ENCODE data around the gene HAPSTR1.

The HAPSTR1 gene

GRCh38 chr16:9050102-9050830 lies 41.2 kb upstream of the HAPSTR1 start:
- Histone ChIP-seq H4K20me1 (no peaks in the 10 kb centered on the region; a peak in 1 of 22 replicates), H3K27me3 (no peaks in the 10 kb centered on the region), H3K4me2 (no peak overlapping the region), H3K27ac (no peak overlapping the region), H3K9me3 (replicated peaks in 1 of 11) (peaks cover 4 to 11% (median 10%) of the 10 kb centered on the region in 11 experiments; a peak in 17 of 22 replicates), H3K36me3 (no peaks in the 10 kb centered on the region), H3K4me3 (no peak overlapping the region), H3K9ac (no peak overlapping the region), H3K4me1 (peaks cover 19 to 35% (median 26%) of the 10 kb centered on the region in 10 experiments)
- TF ChIP-seq Cebpa-rat (IDR thresholded peaks at IDR 0.05) = no peak

GRCh38 chr16:9053006-9053601 lies 38.3 kb upstream of the HAPSTR1 start:
- H3K4me1 ChIP-seq = peaks cover 10 to 50% (median 29%) of the 10 kb centered on the region in 10 experiments
- peaks cover 0 to 2% (median 0%) of the 10 kb centered on the region in 11 experiments; a peak in 1 of 22 replicates for H3K27me3 ChIP-seq
- H3K4me2 ChIP-seq = no peak overlapping the region
- H4K20me1 ChIP-seq = no peaks in the 10 kb centered on the region; a peak in 1 of 22 replicates
- H3K4me3 ChIP-seq = no peak overlapping the region
- peaks cover 0 to 5% (median 0%) of the 10 kb centered on the region in 11 experiments; a peak in 6 of 22 replicates for H3K9me3 ChIP-seq (replicated peaks in 1 of 11)
- no peaks in the 10 kb centered on the region for H3K36me3 ChIP-seq
- TF ChIP-seq Cebpa-rat (IDR thresholded peaks at IDR 0.05) = no peak
- H3K9ac ChIP-seq = no peak overlapping the region
- no peak overlapping the region for H3K27ac ChIP-seq

DNA sequence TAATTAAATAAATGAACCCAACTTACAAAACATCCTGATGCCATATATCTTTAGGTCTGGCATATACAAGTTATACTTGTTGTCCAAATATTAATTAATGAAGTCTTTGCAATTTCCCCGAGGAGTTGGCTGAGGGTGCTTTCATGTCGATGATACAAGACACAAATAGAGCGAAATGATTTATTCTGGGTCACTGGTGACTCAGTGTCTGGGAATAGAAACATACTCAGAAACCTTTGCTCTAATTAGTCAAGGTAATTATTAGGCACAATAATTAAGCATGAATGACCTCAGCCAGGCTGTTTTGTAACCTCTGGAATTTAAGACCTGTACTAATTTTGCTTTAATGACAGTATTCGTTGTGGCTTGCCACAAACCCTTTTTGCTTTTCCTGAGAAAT lies 37.0 kb upstream of the HAPSTR1 start:
- Histone ChIP-seq H3K4me1 (peaks cover under 1 to 57% (median 31%) of the 10 kb centered on the region in 10 experiments; a peak in 17 of 20 replicates), H3K9me3 (replicated peaks in 1 of 11) (peaks cover 0 to 18% (median 11%) of the 10 kb centered on the region in 11 experiments; a peak in 12 of 22 replicates), H4K20me1 (no peaks in the 10 kb centered on the region), H3K9ac (no peak overlapping the region), H3K27ac (no peak overlapping the region), H3K4me3 (no peak overlapping the region), H3K27me3 (peaks cover 0 to 7% (median 0%) of the 10 kb centered on the region in 11 experiments; a peak in 4 of 22 replicates), H3K36me3 (no peaks in the 10 kb centered on the region), H3K4me2 (peak overlapping the region in 5 of 11 experiments; percentile 2 to 61 (median 42); a peak in 9 of 22 replicates)
- TF ChIP-seq Cebpa-rat (IDR thresholded peaks at IDR 0.05) = no peak

GRCh38 chr16:9055115-9055514 lies 36.3 kb upstream of the HAPSTR1 start:
- H3K4me3 ChIP-seq = no peak overlapping the region
- H3K9me3 ChIP-seq (replicated peaks in 1 of 11) = peaks cover 0 to 21% (median 15%) of the 10 kb centered on the region in 11 experiments; a peak in 12 of 22 replicates
- H3K9ac ChIP-seq = no peak overlapping the region
- no peak for TF ChIP-seq Cebpa-rat (IDR thresholded peaks at IDR 0.05)
- H4K20me1 ChIP-seq = no peaks in the 10 kb centered on the region
- peaks cover 0 to 14% (median 0%) of the 10 kb centered on the region in 11 experiments; a peak in 4 of 22 replicates for H3K27me3 ChIP-seq
- H3K27ac ChIP-seq = no peak overlapping the region
- H3K4me1 ChIP-seq = peaks cover 5 to 64% (median 37%) of the 10 kb centered on the region in 10 experiments
- peak overlapping the region in 4 of 11 experiments; percentile 13 to 61 (median 43); a peak in 6 of 22 replicates for H3K4me2 ChIP-seq
- H3K36me3 ChIP-seq = no peaks in the 10 kb centered on the region

DNA sequence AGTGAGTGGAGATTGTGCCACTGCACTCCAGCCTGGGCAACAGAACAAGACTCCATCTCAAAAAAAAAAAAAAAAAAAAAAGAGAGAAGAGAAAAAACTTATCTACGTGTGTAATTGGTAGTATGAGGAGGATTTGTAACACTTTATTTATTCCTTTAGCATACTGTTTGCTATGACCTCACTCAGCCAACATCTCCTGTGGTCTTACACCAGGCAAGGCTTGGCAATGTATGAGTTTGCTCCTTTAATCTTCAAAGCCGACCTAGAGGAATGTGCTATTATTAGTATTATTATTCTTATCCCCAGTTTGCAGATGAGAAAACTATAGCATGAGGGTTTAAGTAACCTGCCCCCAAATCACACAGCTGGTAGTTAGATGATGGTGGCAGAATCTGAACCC lies 35.8 kb upstream of the HAPSTR1 start:
- H3K9me3 ChIP-seq (replicated peaks in 1 of 11) = peaks cover 0 to 21% (median 15%) of the 10 kb centered on the region in 11 experiments; a peak in 12 of 22 replicates
- H3K27me3 ChIP-seq = peaks cover 0 to 19% (median 0%) of the 10 kb centered on the region in 11 experiments; a peak in 5 of 22 replicates
- no peak overlapping the region for H3K9ac ChIP-seq
- H3K4me1 ChIP-seq = peaks cover 10 to 69% (median 43%) of the 10 kb centered on the region in 10 experiments
- H4K20me1 ChIP-seq = peaks cover 0 to 2% (median 0%) of the 10 kb centered on the region in 11 experiments; a peak in 1 of 22 replicates
- H3K27ac ChIP-seq = no peak overlapping the region
- no peaks in the 10 kb centered on the region for H3K36me3 ChIP-seq
- H3K4me3 ChIP-seq = no peak overlapping the region
- peak overlapping the region in 5 of 11 experiments; percentile 27 to 61 (median 54); a peak in 9 of 22 replicates for H3K4me2 ChIP-seq
- TF ChIP-seq Cebpa-rat (IDR thresholded peaks at IDR 0.05) = no peak

GRCh38 chr16:9056061-9056460 lies 35.4 kb upstream of the HAPSTR1 start:
- Histone ChIP-seq H3K4me3 (no peak overlapping the region), H3K9me3 (replicated peaks in 1 of 11) (peaks cover 0 to 21% (median 15%) of the 10 kb centered on the region in 11 experiments; a peak in 12 of 22 replicates), H3K4me2 (peak overlapping the region in 8 of 11 experiments; percentile 18 to 61 (median 34); a peak in 13 of 22 replicates), H3K36me3 (no peaks in the 10 kb centered on the region), H3K4me1 (peaks cover 14 to 73% (median 47%) of the 10 kb centered on the region in 10 experiments), H4K20me1 (peaks cover 0 to 6% (median 0%) of the 10 kb centered on the region in 11 experiments; a peak in 3 of 22 replicates), H3K27me3 (peaks cover 0 to 22% (median 0%) of the 10 kb centered on the region in 11 experiments; a peak in 5 of 22 replicates), H3K9ac (no peak overlapping the region), H3K27ac (no peak overlapping the region)
- no peak for TF ChIP-seq Cebpa-rat (IDR thresholded peaks at IDR 0.05)

GRCh38 chr16:9058211-9058610 lies 33.2 kb upstream of the HAPSTR1 start:
- Histone ChIP-seq H3K9ac (no peak overlapping the region), H3K36me3 (no peaks in the 10 kb centered on the region), H3K27me3 (peaks cover 0 to 36% (median 0%) of the 10 kb centered on the region in 11 experiments; a peak in 5 of 22 replicates), H4K20me1 (peaks cover 0 to 9% (median 0%) of the 10 kb centered on the region in 11 experiments; a peak in 3 of 22 replicates), H3K4me3 (no peak overlapping the region), H3K27ac (0 out of 22 replicates have a peak overlapping the region, but pooled peaks of 1 of the 11 experiments have one; percentile 2), H3K4me2 (no peak overlapping the region), H3K9me3 (replicated peaks in 1 of 11) (peaks cover 0 to 21% (median 15%) of the 10 kb centered on the region in 11 experiments; a peak in 12 of 22 replicates), H3K4me1 (peaks cover 32 to 92% (median 68%) of the 10 kb centered on the region in 10 experiments)
- TF ChIP-seq Cebpa-rat (IDR thresholded peaks at IDR 0.05) = no peak

- H3K4me1 ChIP-seq = peaks cover 32 to 83% (median 61%) of the 10 kb centered on the region in 10 experiments
- TF ChIP-seq Cebpa-rat (IDR thresholded peaks at IDR 0.05) = no peak
- H3K27ac ChIP-seq = peak overlapping the region in 7 of 11 experiments; percentile 54 to 87 (median 79); a peak in 14 of 22 replicates
- peak overlapping the region in 2 of 10 experiments; percentile 24 to 39; a peak in 1 of 20 replicates for H3K4me3 ChIP-seq
- no peaks in the 10 kb centered on the region for H3K36me3 ChIP-seq
- H4K20me1 ChIP-seq = peaks cover 0 to 9% (median 0%) of the 10 kb centered on the region in 11 experiments; a peak in 3 of 22 replicates
- H3K9ac ChIP-seq = peak overlapping the region in 6 of 11 experiments; percentile 39 to 75 (median 64); a peak in 9 of 22 replicates
- H3K4me2 ChIP-seq = peak overlapping the region; percentile 73 to 98 (median 86)
- peaks cover 0 to 42% (median 0%) of the 10 kb centered on the region in 11 experiments; a peak in 5 of 22 replicates for H3K27me3 ChIP-seq
- H3K9me3 ChIP-seq (replicated peaks in 1 of 11) = peaks cover 0 to 21% (median 15%) of the 10 kb centered on the region in 11 experiments; a peak in 12 of 22 replicates
Measured at GRCh38 chr16:9060225-9060624, 31.2 kb upstream of the HAPSTR1 start.

Data from BLaER1 treated with 17β-estradiol and CSF1 and Interleukin-3, amounts not matched to agents 10 nM and 100 nM (cell line).